Keratinocyte (primary cell): Measurements from ENCODE around the gene MLN.

Source experiments
- CTCF ChIP-seq, 3 experiments: IDR thresholded peaks in 1 of 3; conservative IDR thresholded peaks in 1 of 3; optimal IDR thresholded peaks in 1 of 3; 2 replicates in 2 of 3; 3 replicates in 1 of 3; pipeline versions ENCODE3 to v1.5.1; 2011; ENCODE audit warnings: low read length in 3 of 3, mild to moderate bottlenecking in 3 of 3, moderate library complexity in 2 of 3, control low read depth in 1 of 3, inconsistent platforms in 1 of 3; ENCODE audit not compliant: insufficient read depth in 2 of 3; ENCODE audit errors: extremely low read depth in 1 of 3
- EZH2 ChIP-seq: IDR thresholded peaks from one replicate; pipeline ENCODE4 v1.6.1; 2012; ENCODE audit warnings: inconsistent platforms, mild to moderate bottlenecking, low read length, moderate library complexity

DNA sequence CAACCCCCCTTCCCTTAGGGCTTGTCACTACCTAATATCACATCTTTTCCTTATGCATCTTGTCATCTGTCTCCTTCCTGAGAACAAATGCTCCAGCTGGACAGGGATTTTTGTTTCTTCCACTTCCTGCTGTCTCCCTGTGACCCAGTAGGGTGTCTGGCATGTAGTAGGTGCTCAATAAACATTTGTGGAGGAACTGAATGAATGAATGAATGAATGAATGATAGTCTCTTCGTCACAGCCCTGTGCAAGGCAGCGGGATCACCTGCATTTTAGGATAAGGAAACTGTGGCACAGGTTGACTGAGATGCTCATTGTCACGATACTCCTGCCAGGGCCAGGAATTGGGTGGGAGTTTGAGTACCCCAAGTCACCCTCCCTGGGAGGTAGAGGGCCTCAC, 29.0 kb downstream of the MLN start:
- TF ChIP-seq CTCF (optimal IDR thresholded peaks at IDR 0.05 in 1 of 3, IDR thresholded peaks at IDR 0.05 in 1 of 3, conservative IDR thresholded peaks at IDR 0.05 in 1 of 3; ENCODE audit: extremely low read depth in 1 of 3, insufficient read depth in 2 of 3, low read length in 3 of 3) (no peak), EZH2 (no peak)
